HG02798 (cell line): ENCODE measurements around the gene TNK1.
A peak's percentile ranks its signal among the peaks of the same experiment; 100 is the strongest.
"Not testable (repeated sequence)": the region's sequence is repeated elsewhere in the genome, so short reads cannot be mapped to it uniquely, and the experiment has no call there.

Experiments used
- ATAC-seq: cut with Tn5 transposase; IDR thresholded peaks from one replicate; pipeline ENCODE4 v1.9.1; 2021; ENCODE audit warnings: mild to moderate bottlenecking; ENCODE audit not compliant: unreplicated experiment, poor library complexity

The TNK1 gene

GRCh38 chr17:7354262-7354843 is 26.5 kb upstream of the TNK1 start:
- ATAC-seq, result no peak

- ATAC-seq, result no peak
Measured at GRCh38 chr17:7355053-7355452, 25.8 kb upstream of the TNK1 start, which contains the start of gene TMEM95. TMEM95 (plus strand) TSS chr17:7355156; CDS start chr17:7355205, 49 bp downstream.

DNA sequence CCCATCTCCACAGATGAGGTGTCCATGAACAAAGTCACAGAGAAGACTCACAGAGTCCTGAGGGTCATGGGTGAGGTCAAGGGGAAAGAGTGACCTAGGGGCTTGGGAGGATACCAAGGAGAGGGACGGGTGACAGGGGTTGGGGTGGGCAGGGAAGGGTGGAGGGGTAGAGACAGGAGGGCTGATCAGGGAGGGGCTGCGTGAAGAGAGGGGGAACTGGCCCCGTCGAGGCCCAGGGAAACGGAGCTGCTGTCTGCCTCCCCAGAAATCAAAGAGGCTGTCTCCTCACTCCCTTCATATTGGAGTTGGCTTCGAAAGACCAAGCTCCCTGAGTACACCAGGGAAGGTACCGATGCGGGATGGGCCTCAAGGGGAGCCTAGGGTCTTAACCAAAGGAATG is 25.3 kb upstream of the TNK1 start:
- no peak for ATAC-seq

GRCh38 chr17:7356072-7356549 is 24.8 kb upstream of the TNK1 start:
- peak; percentile 25 for ATAC-seq

- no peak for ATAC-seq
Measured at GRCh38 chr17:7356756-7357155, 24.1 kb upstream of the TNK1 start.

- ATAC-seq, result no peak
Measured at GRCh38 chr17:7357381-7357780, 23.5 kb upstream of the TNK1 start.

- no peak for ATAC-seq
Measured at GRCh38 chr17:7361906-7362305, 19.0 kb upstream of the TNK1 start.

DNA sequence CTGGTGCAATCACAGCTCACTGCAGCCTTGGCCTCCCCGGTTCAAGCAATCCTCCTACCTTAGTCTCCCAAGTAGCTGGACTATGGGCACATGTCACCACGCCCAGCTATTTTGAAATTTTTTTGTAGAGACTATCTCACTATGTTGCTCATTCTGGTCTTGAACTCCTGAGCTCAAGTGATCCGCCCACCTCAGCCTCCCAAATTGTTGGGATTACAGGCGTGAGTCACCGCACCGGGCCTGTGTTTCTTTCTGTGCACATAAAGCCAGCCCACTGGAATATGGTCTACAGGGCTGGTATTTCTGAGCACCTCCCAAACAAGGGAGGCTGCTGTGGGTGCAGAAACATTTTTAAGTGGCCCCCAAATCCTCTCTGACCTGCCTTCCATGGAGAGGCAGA is 17.6 kb upstream of the TNK1 start:
- no peak for ATAC-seq

DNA sequence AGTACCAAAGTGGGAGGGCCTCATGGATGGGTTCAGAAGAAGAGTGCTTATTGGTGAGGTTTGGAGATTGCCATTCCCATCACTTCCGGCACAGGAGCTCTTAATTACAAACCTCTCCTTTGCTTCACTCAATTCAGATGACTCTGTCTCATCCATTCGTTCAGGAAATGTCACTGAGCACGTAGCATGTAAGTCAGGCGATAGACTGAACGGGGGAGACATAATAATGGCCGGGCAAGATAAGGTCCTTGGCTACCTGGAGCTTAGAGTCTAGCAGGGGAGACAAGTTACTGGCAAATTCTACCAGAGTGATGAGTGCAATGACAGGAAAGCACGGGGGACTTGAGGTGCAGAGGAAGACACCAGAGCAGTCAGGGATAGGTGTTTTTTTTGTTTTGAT is 14.9 kb upstream of the TNK1 start:
- ATAC-seq, result not testable (repeated sequence)

DNA sequence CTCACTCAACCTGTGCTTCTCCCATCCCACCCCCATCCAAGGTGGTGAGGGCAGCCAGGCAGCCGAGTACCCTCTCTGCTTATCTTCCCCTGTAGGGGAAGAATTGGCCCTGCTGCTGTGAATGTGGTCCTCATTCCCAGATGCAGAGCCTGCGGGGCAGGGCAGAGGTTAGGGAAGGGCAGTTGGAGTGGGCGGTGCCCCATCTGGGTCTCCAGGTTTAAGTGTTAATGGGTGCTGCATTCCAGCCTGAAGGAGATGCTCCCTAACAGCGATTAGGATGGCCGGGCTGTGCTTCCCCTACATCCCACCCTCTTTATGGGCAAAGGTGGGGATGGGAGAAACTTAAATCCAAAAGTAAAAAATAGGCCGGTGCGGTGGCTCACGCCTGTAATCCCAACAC is 13.8 kb upstream of the TNK1 start:
- no peak for ATAC-seq

GRCh38 chr17:7367918-7368598 is 12.8 kb upstream of the TNK1 start:
- ATAC-seq, result no peak

DNA sequence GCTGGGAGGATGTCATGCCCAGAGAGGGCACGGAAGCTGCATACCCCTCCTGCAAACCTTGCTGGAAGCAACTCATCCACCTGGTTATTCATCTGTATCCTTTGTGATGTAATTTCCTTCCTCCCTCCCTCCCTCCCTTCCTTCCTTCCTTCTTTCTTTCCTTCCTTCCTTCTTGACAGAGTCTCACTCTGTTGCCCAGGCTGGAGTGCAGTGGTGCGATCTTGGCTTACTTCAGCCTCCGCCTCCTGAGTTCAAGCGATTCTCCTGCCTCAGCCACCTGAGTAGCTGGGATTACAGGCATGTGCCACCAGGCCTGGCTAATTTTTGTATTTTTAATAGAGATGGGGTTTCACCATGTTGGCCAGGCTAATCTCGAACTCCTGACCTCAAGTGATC is 12.3 kb upstream of the TNK1 start:
- ATAC-seq, result not testable (repeated sequence)

DNA sequence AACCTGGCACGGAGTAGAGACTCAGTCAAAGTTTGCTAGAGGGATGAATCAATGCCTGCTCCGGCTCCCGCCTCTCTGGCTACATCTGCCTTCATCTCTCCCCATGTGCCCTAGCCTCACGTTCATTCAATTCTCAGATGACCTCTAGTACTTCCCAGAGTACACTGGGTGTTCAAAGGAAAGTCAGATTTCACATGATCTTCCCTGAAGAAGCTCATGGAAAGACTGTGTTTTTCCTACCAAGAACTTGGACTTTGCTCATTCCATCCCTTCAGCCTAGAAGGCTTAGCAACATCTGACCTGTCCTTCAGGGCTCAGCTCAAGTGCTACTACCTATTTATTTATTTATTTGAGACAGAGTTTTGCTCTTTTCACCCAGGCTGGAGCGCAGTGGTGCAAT is 11.1 kb upstream of the TNK1 start:
- no peak for ATAC-seq

GRCh38 chr17:7370853-7371252 is 10.0 kb upstream of the TNK1 start:
- ATAC-seq, result no peak

- no peak for ATAC-seq
Measured at GRCh38 chr17:7374353-7374752, 6.5 kb upstream of the TNK1 start.

DNA sequence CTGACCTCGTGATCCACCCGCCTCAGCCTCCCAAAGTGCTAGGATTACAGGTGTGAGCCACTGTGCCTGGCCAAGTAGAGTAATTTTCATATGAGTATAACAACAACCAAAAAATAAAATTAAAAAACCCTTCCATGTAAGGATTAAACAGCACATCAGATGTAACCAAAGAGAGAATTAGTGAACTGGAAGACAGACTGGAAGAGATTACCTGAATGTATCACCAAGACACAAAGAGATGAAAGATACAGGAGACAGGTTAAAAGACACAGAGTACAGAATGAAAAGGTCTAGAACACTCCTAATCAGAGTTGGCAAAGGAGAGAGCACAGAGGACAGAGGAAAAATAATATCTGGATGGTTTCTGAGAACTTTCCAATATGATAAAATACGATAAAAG is 1.8 kb upstream of the TNK1 start:
- no peak for ATAC-seq

DNA sequence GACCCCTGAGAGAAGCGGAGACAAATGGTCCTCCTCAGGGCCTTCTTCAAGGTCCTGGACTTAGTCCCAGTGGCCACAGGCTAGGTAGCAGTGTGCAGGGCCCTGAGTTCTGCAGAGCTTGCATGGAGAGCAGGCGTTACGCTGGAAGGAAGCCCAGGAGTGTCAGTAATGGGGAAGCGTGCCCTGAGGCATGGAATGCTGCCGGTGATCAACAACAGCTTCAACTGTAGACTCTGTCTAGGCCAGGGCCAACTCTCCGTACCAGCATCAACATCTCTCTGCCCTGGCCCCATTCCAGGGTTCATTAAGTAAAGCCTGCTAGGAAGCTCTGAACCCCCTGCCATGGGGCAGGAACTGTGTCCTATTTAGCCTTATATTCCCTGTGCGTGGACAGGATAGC is 568 bp upstream of the TNK1 start:
- ATAC-seq, result no peak

DNA sequence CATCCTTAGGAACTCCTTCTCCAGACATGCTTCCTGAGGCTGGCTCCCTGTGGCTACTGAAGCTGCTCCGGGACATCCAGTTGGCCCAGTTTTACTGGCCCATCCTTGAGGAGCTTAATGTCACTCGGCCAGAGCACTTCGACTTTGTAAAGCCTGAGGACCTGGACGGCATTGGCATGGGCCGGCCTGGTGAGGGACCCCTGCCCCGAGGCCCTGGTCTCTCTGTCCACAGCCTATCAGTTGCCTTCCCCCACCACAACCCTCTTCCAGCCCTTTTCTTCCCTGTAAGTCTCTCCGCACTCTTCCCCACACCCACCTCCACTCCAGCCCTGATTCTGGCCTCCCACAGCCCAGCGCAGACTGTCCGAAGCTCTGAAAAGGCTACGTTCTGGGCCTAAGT is 2.0 kb downstream of the TNK1 start:
- ATAC-seq, result no peak

GRCh38 chr17:7383371-7383741 is 2.5 kb downstream of the TNK1 start:
- no peak for ATAC-seq

GRCh38 chr17:7383742-7384488 is 3.0 kb downstream of the TNK1 start:
- peak; percentile 70 for ATAC-seq

- no peak for ATAC-seq
Measured at GRCh38 chr17:7384489-7385081, 3.7 kb downstream of the TNK1 start.
